HUES6 (cell line): ENCODE results near the gene CLEC9A.

ENCODE experiments used
- H3K27ac ChIP-seq: 2 replicates; pipeline ENCODE4 v1.7.0; 2013; ENCODE audit warnings: low read depth, mild to moderate bottlenecking, low read length, inconsistent platforms
- H3K27me3 ChIP-seq: 2 replicates; pipeline ENCODE4 v1.6.1; 2013; ENCODE audit warnings: low read length; ENCODE audit not compliant: control insufficient read depth, insufficient read depth
- H3K36me3 ChIP-seq: 2 replicates; pipeline ENCODE4 v1.6.1; 2013; ENCODE audit warnings: low read length; ENCODE audit not compliant: control insufficient read depth, insufficient read depth
- H3K4me1 ChIP-seq: 2 replicates; pipeline ENCODE4 v1.6.1; 2013; ENCODE audit warnings: low read length; ENCODE audit not compliant: control insufficient read depth, insufficient read depth
- H3K4me3 ChIP-seq: 2 replicates; pipeline ENCODE4 v1.5.1; 2013; ENCODE audit warnings: low read depth, low read length
- H3K9ac ChIP-seq: one replicate; pipeline ENCODE4 v1.6.1; 2013; ENCODE audit warnings: mild to moderate bottlenecking, low read length
- H3K9me3 ChIP-seq: 2 replicates; pipeline ENCODE4 v1.6.1; 2013; ENCODE audit warnings: low read depth, low read length; ENCODE audit not compliant: control insufficient read depth, insufficient read depth

The CLEC9A gene

GRCh38 chr12:10067264-10067663 is 36.8 kb downstream of the CLEC9A start:
- no peaks in the 10 kb centered on the region for H3K36me3 ChIP-seq
- H3K9ac ChIP-seq, result no peak overlapping the region
- no peak overlapping the region for H3K4me3 ChIP-seq
- no peaks in the 10 kb centered on the region for H3K9me3 ChIP-seq
- H3K4me1 ChIP-seq, result no peaks in the 10 kb centered on the region
- no peak overlapping the region for H3K27ac ChIP-seq
- H3K27me3 ChIP-seq, result no peaks in the 10 kb centered on the region

- no peak overlapping the region for H3K4me3 ChIP-seq
- no peaks in the 10 kb centered on the region for H3K9me3 ChIP-seq
- H3K27me3 ChIP-seq, result no peaks in the 10 kb centered on the region
- no peak overlapping the region for H3K27ac ChIP-seq
- H3K4me1 ChIP-seq, result no peaks in the 10 kb centered on the region
- no peak overlapping the region for H3K9ac ChIP-seq
- H3K36me3 ChIP-seq, result no peaks in the 10 kb centered on the region
These were observed 37.5 kb downstream of the CLEC9A start for GRCh38 chr12:10067942-10068341.

GRCh38 chr12:10068644-10069043 is 38.2 kb downstream of the CLEC9A start:
- Histone ChIP-seq H3K4me1 (no peaks in the 10 kb centered on the region), H3K9me3 (no peaks in the 10 kb centered on the region), H3K36me3 (no peaks in the 10 kb centered on the region), H3K4me3 (no peak overlapping the region), H3K9ac (no peak overlapping the region), H3K27ac (no peak overlapping the region), H3K27me3 (no peaks in the 10 kb centered on the region)

- no peaks in the 10 kb centered on the region for H3K36me3 ChIP-seq
- H3K9ac ChIP-seq, result no peak overlapping the region
- H3K27ac ChIP-seq, result no peak overlapping the region
- H3K9me3 ChIP-seq, result no peaks in the 10 kb centered on the region
- H3K4me1 ChIP-seq, result no peaks in the 10 kb centered on the region
- H3K4me3 ChIP-seq, result no peak overlapping the region
- no peaks in the 10 kb centered on the region for H3K27me3 ChIP-seq
These were observed 38.6 kb downstream of the CLEC9A start for GRCh38 chr12:10069099-10069498.

GRCh38 chr12:10069976-10070375 is 39.5 kb downstream of the CLEC9A start:
- Histone ChIP-seq H3K4me1 (no peaks in the 10 kb centered on the region), H3K4me3 (no peak overlapping the region), H3K9me3 (no peaks in the 10 kb centered on the region), H3K27me3 (no peaks in the 10 kb centered on the region), H3K36me3 (no peaks in the 10 kb centered on the region), H3K27ac (no peak overlapping the region), H3K9ac (no peak overlapping the region)

- no peak overlapping the region for H3K27ac ChIP-seq
These were observed 39.9 kb downstream of the CLEC9A start for GRCh38 chr12:10070380-10070779.

GRCh38 chr12:10072131-10072530 is 41.6 kb downstream of the CLEC9A start:
- Histone ChIP-seq H3K9me3 (no peaks in the 10 kb centered on the region), H3K36me3 (no peaks in the 10 kb centered on the region), H3K27ac (no peak overlapping the region), H3K4me3 (no peak overlapping the region), H3K4me1 (no peaks in the 10 kb centered on the region), H3K27me3 (no peaks in the 10 kb centered on the region), H3K9ac (no peak overlapping the region)

More at GRCh38 chr12:10070380-10070779, 39.9 kb downstream of the CLEC9A start:
- H3K4me3 ChIP-seq, result no peak overlapping the region
- H3K27me3 ChIP-seq, result no peaks in the 10 kb centered on the region
- H3K4me1 ChIP-seq, result no peaks in the 10 kb centered on the region
- no peaks in the 10 kb centered on the region for H3K36me3 ChIP-seq
- no peak overlapping the region for H3K9ac ChIP-seq
- H3K9me3 ChIP-seq, result no peaks in the 10 kb centered on the region

- Histone ChIP-seq H3K27me3 (no peaks in the 10 kb centered on the region), H3K36me3 (no peaks in the 10 kb centered on the region), H3K4me1 (no peaks in the 10 kb centered on the region), H3K27ac (no peak overlapping the region), H3K9me3 (no peaks in the 10 kb centered on the region), H3K4me3 (no peak overlapping the region), H3K9ac (no peak overlapping the region)
These were observed 42.8 kb downstream of the CLEC9A start for GRCh38 chr12:10073261-10073660.

GRCh38 chr12:10075451-10075850 is 45.0 kb downstream of the CLEC9A start:
- Histone ChIP-seq H3K9me3 (no peaks in the 10 kb centered on the region), H3K36me3 (no peaks in the 10 kb centered on the region), H3K4me1 (no peaks in the 10 kb centered on the region), H3K4me3 (no peak overlapping the region), H3K27me3 (no peaks in the 10 kb centered on the region), H3K9ac (no peak overlapping the region), H3K27ac (no peak overlapping the region)

- no peaks in the 10 kb centered on the region for H3K27me3 ChIP-seq
- H3K4me1 ChIP-seq, result no peaks in the 10 kb centered on the region; the same call in 1 of the 2 replicates
- no peak overlapping the region for H3K4me3 ChIP-seq
- H3K36me3 ChIP-seq, result no peaks in the 10 kb centered on the region
- H3K9me3 ChIP-seq, result no peaks in the 10 kb centered on the region
- H3K27ac ChIP-seq, result no peak overlapping the region
- H3K9ac ChIP-seq, result no peak overlapping the region
These were observed 51.8 kb downstream of the CLEC9A start for GRCh38 chr12:10082117-10082874.

GRCh38 chr12:10084733-10085132 is 54.3 kb downstream of the CLEC9A start:
- Histone ChIP-seq H3K27ac (no peak overlapping the region), H3K27me3 (no peaks in the 10 kb centered on the region), H3K4me3 (no peak overlapping the region), H3K36me3 (no peaks in the 10 kb centered on the region), H3K9me3 (no peaks in the 10 kb centered on the region), H3K4me1 (peaks cover 5% of the 10 kb centered on the region), H3K9ac (no peak overlapping the region)
